CD14-positive monocyte (primary cell): ENCODE measurements around the gene ESPNL. TPM values are rescaled to one million over a fixed set of nuclear protein-coding genes. Genes with fewer than 3 reads are reported as not detected.

Source experiments
- DNase-seq, 3 donors: peaks; one replicate each; pipeline ENCODE4 v3.0.0-alpha.2; 2011 to 2022
- H2AFZ ChIP-seq: 2 replicates; pipeline ENCODE4 v1.6.0; 2012; ENCODE audit warnings: mild to moderate bottlenecking, low read depth, low read length, inconsistent platforms; ENCODE audit not compliant: insufficient read depth, poor library complexity, severe bottlenecking
- H3K27ac ChIP-seq, 2 donors: 1 replicate in 1 of 2; 2 replicates in 1 of 2; pipeline ENCODE4 v1.5.1; 2012 to 2013; ENCODE audit warnings: low read length in 2 of 2, control low read depth in 1 of 2, inconsistent platforms in 1 of 2, low read depth in 1 of 2, mild to moderate bottlenecking in 1 of 2
- H3K27me3 ChIP-seq, 2 donors: one replicate each; pipeline versions ENCODE4 v1.6.0 to v1.6.1; 2011 to 2013; ENCODE audit warnings: low read length in 2 of 2; ENCODE audit not compliant: control insufficient read depth in 2 of 2, insufficient read depth in 2 of 2
- H3K36me3 ChIP-seq, 2 donors: replicated peaks in 1 of 2; 1 replicate in 1 of 2; 2 replicates in 1 of 2; pipeline versions ENCODE4 v1.5.1 to v1.6.1; 2012 to 2013; ENCODE audit warnings: low read length in 2 of 2, control low read depth in 1 of 2, inconsistent platforms in 1 of 2, mild to moderate bottlenecking in 1 of 2; ENCODE audit not compliant: insufficient read depth in 2 of 2, control insufficient read depth in 1 of 2
- H3K4me1 ChIP-seq, 2 donors: 1 replicate in 1 of 2; 2 replicates in 1 of 2; pipeline versions ENCODE4 v1.5.1 to v1.6.1; 2012 to 2013; ENCODE audit warnings: low read length in 2 of 2, control low read depth in 1 of 2, inconsistent platforms in 1 of 2, mild to moderate bottlenecking in 1 of 2, moderate library complexity in 1 of 2; ENCODE audit not compliant: insufficient read depth in 2 of 2, control insufficient read depth in 1 of 2
- H3K4me2 ChIP-seq: replicated peaks from 2 replicates; pipeline ENCODE3; 2012; ENCODE audit warnings: low read length, moderate library complexity, mild to moderate bottlenecking; ENCODE audit not compliant: poor library complexity, severe bottlenecking; ENCODE audit errors: extremely low read depth
- H3K4me3 ChIP-seq, 3 experiments: fragments of 200-600 bp in 1 of 3; sonication (generic) in 1 of 3; replicated peaks in 1 of 3; 1 replicate in 2 of 3; 2 replicates in 1 of 3; pipeline ENCODE4 v1.5.1; 2011 to 2013; ENCODE audit warnings: low read length in 3 of 3, mild to moderate bottlenecking in 3 of 3, control low read depth in 2 of 3, low read depth in 2 of 3, inconsistent platforms in 1 of 3, moderate library complexity in 1 of 3
- H3K79me2 ChIP-seq: 2 replicates; pipeline ENCODE4 v1.6.0; 2012; ENCODE audit warnings: mild to moderate bottlenecking, control low read depth, inconsistent platforms, low read length, moderate library complexity; ENCODE audit not compliant: insufficient read depth
- H3K9ac ChIP-seq: 2 replicates; pipeline ENCODE4 v1.6.0; 2017; ENCODE audit warnings: low read length, mild to moderate bottlenecking; ENCODE audit not compliant: insufficient read depth, poor library complexity, severe bottlenecking
- H3K9me3 ChIP-seq, 2 donors: replicated peaks in 1 of 2; 1 replicate in 1 of 2; 2 replicates in 1 of 2; pipeline versions ENCODE4 v1.5.1 to v1.6.1; 2012 to 2013; ENCODE audit warnings: low read length in 2 of 2, control low read depth in 1 of 2; ENCODE audit not compliant: control insufficient read depth in 1 of 2, insufficient read depth in 1 of 2
- H4K20me1 ChIP-seq: 2 replicates; pipeline ENCODE4 v1.6.0; 2012; ENCODE audit warnings: mild to moderate bottlenecking, low read length, control low read depth, moderate library complexity; ENCODE audit not compliant: insufficient read depth
- H3K27ac Mint-ChIP-seq, 7 donors: one replicate each; pipeline ENCODE4 v1.8.0; 2020; ENCODE audit warnings: mild to moderate bottlenecking in 7 of 7, mixed read lengths in 7 of 7, moderate library complexity in 6 of 7, inconsistent platforms in 2 of 7
- H3K27me3 Mint-ChIP-seq, 3 donors: one replicate each; pipeline ENCODE4 v1.8.0; 2021 to 2022; ENCODE audit warnings: low read depth in 3 of 3, mild to moderate bottlenecking in 3 of 3, mixed read lengths in 3 of 3, moderate library complexity in 3 of 3, inconsistent platforms in 1 of 3
- H3K36me3 Mint-ChIP-seq, 2 donors: one replicate each; pipeline ENCODE4 v1.8.0; 2020; ENCODE audit warnings: mixed read lengths in 2 of 2, inconsistent platforms in 1 of 2, mild to moderate bottlenecking in 1 of 2
- H3K4me1 Mint-ChIP-seq: one replicate; pipeline ENCODE4 v1.8.0; 2020; ENCODE audit warnings: mild to moderate bottlenecking, mixed read lengths
- H3K4me3 Mint-ChIP-seq, 2 donors: one replicate each; pipeline ENCODE4 v1.8.0; 2020; ENCODE audit warnings: mild to moderate bottlenecking in 2 of 2, mixed read lengths in 2 of 2, moderate library complexity in 1 of 2
- H3K9me3 Mint-ChIP-seq, 7 donors: one replicate each; pipeline ENCODE4 v1.8.0; 2020 to 2022; ENCODE audit warnings: mixed read lengths in 7 of 7, mild to moderate bottlenecking in 6 of 7, moderate library complexity in 6 of 7, inconsistent platforms in 2 of 7
- WGBS: methylation state at CpG from one replicate; pipeline ENCODE4 v1.1.5; 2013; ENCODE audit warnings: missing lambda C conversion rate; ENCODE audit not compliant: insufficient coverage; 5-methylcytosine and 5-hydroxymethylcytosine counted together
- intact Hi-C, 2 donors: fragments of 100-400 bp; cut with micrococcal nuclease; formaldehyde crosslinking; loops; one replicate each; pipeline versions ENCODE4 v1.15.0 to v1.15.1; 2023
- polyA plus RNA-seq, 3 donors: library from polyadenylated mRNA; depleted of rRNA in 1 of 3; unstranded in 2 of 3; stranded (reverse) in 1 of 3; fragments of 300-500 nt in 2 of 3; fragments of >200 nt in 1 of 3; fragmentation: Illumina TruSeq in 2 of 3; gene quantifications; 1 replicate in 2 of 3; 2 replicates in 1 of 3; pipeline ENCODE4 v1.2.3, GENCODE V29; 2012 to 2021
- TF ChIP-seq, protein P1 (sequence below): fragments of 200-600 bp; IDR thresholded peaks from one replicate; pipeline ENCODE4 v1.8.0; 2022; ENCODE audit warnings: antibody characterized with exemption, mild to moderate bottlenecking

Gene ESPNL
- polyA plus RNA-seq, 3 donors: not detected

- Mint-ChIP-seq H3K27me3 (peaks cover 32 to 54% (median 46%) of the 10 kb centered on the region in 3 donors), H3K4me3 (peak overlapping the region in 1 of 2 donors; percentile 64), H3K9me3 (peaks cover 2 to 16% (median 5%) of the 10 kb centered on the region in 7 donors), H3K4me1 (peaks cover 15% of the 10 kb centered on the region), H3K27ac (no peak overlapping the region), H3K36me3 (peaks cover 0 to 4% of the 10 kb centered on the region in 2 donors)
- H3K27ac ChIP-seq: no peak overlapping the region
- peaks cover 7 to 48% of the 10 kb centered on the region in 2 donors for H3K27me3 ChIP-seq
- no peaks in the 10 kb centered on the region for H3K36me3 ChIP-seq
- intact Hi-C loops: no loop called here
- H3K9ac ChIP-seq: no peak overlapping the region
- no peak for DNase-seq
- no peak overlapping the region for H2AFZ ChIP-seq
- TF ChIP-seq, protein P1, sequence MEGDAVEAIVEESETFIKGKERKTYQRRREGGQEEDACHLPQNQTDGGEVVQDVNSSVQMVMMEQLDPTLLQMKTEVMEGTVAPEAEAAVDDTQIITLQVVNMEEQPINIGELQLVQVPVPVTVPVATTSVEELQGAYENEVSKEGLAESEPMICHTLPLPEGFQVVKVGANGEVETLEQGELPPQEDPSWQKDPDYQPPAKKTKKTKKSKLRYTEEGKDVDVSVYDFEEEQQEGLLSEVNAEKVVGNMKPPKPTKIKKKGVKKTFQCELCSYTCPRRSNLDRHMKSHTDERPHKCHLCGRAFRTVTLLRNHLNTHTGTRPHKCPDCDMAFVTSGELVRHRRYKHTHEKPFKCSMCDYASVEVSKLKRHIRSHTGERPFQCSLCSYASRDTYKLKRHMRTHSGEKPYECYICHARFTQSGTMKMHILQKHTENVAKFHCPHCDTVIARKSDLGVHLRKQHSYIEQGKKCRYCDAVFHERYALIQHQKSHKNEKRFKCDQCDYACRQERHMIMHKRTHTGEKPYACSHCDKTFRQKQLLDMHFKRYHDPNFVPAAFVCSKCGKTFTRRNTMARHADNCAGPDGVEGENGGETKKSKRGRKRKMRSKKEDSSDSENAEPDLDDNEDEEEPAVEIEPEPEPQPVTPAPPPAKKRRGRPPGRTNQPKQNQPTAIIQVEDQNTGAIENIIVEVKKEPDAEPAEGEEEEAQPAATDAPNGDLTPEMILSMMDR: no peak
- no peak overlapping the region for H3K4me2 ChIP-seq
- no peaks in the 10 kb centered on the region for H4K20me1 ChIP-seq
- H3K9me3 ChIP-seq: peaks cover 0 to 7% of the 10 kb centered on the region in 2 donors
- peaks cover 7 to 8% of the 10 kb centered on the region in 2 donors for H3K4me1 ChIP-seq
- no peaks in the 10 kb centered on the region for H3K79me2 ChIP-seq
- 81% methylated on average over 17 of the region's 21 CpGs for WGBS
- H3K4me3 ChIP-seq: no peak overlapping the region
These were observed 57.9 kb downstream of the ESPNL start for GRCh38 chr2:238158018-238158508.

GRCh38 chr2:238158509-238159070, 58.5 kb downstream of the ESPNL start, which contains the start of gene ERFE:
Gene ERFE, plus strand, starts transcription at chr2:238158970. Its CDS starts 38 bp downstream, at chr2:238159008.
- Histone ChIP-seq H3K9me3 (peaks cover 0 to 7% of the 10 kb centered on the region in 2 donors), H3K9ac (no peak within 1 kb of the TSS), H3K4me3 (peak within 1 kb of the TSS in 2 of 3 experiments; percentile 16 to 63), H3K36me3 (no peaks in the 10 kb centered on the region), H2AFZ (peak within 1 kb of the TSS; percentile 69), H3K4me1 (peaks cover 7 to 8% of the 10 kb centered on the region in 2 donors), H3K27ac (no peak within 1 kb of the TSS), H3K79me2 (no peaks in the 10 kb centered on the region), H4K20me1 (no peaks in the 10 kb centered on the region), H3K27me3 (peaks cover 7 to 52% of the 10 kb centered on the region in 2 donors), H3K4me2 (peak within 1 kb of the TSS; percentile 66)
- Mint-ChIP-seq H3K27me3 (peaks cover 36 to 60% (median 49%) of the 10 kb centered on the region in 3 donors), H3K27ac (no peak within 1 kb of the TSS), H3K9me3 (peaks cover 2 to 16% (median 5%) of the 10 kb centered on the region in 7 donors), H3K36me3 (peaks cover 0 to 4% of the 10 kb centered on the region in 2 donors), H3K4me3 (peak within 1 kb of the TSS; percentile 76 to 93), H3K4me1 (peaks cover 15% of the 10 kb centered on the region)
- peak in 2 of 3 donors; percentile 19 to 31 for DNase-seq
- intact Hi-C loops: no loop called here
- TF ChIP-seq, protein P1: peak; percentile 54
- 13% methylated on average over 44 of the region's 61 CpGs for WGBS
